Effector CD8-positive, alpha-beta T cell (primary cell): ENCODE results near the gene OR4A47.
"Not testable (repeated sequence)": the region's sequence is repeated elsewhere in the genome, so short reads cannot be mapped to it uniquely, and the experiment has no call there.

Experiments used
- DNase-seq: peaks from one replicate; lab custom pipeline; 2025; lab: John Stamatoyannopoulos, UW
- total RNA-seq, 4 experiments: gene quantifications; one replicate each; lab custom pipeline; 2026; lab: John Stamatoyannopoulos, UW

OR4A47 gene, protein sequence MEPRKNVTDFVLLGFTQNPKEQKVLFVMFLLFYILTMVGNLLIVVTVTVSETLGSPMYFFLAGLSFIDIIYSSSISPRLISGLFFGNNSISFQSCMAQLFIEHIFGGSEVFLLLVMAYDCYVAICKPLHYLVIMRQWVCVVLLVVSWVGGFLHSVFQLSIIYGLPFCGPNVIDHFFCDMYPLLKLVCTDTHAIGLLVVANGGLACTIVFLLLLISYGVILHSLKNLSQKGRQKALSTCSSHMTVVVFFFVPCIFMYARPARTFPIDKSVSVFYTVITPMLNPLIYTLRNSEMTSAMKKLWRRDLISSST
- 0 reads per million in 4 experiments for total RNA-seq

DNA sequence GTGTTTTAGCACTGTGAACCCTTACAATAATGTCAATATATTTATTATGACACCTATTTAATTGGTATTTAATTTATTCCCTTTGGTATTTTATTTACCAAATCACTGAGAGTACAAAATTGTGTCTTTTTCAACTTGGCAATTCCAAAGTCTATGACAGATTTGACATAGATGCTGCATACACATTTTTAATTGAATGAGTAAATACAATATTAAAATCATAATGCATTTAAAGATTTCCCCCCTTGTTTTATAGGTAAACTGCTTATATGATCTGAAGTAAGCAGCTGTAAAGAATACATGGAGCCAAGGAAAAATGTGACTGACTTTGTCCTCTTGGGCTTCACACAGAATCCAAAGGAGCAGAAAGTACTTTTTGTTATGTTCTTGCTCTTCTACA is at the start of gene OR4A47:
TSS of gene OR4A47 (plus strand) at position 301 of the 400 bp plus-strand sequence. CDS start at position 301, 0 bp downstream.
- not testable (repeated sequence) for DNase-seq

DNA sequence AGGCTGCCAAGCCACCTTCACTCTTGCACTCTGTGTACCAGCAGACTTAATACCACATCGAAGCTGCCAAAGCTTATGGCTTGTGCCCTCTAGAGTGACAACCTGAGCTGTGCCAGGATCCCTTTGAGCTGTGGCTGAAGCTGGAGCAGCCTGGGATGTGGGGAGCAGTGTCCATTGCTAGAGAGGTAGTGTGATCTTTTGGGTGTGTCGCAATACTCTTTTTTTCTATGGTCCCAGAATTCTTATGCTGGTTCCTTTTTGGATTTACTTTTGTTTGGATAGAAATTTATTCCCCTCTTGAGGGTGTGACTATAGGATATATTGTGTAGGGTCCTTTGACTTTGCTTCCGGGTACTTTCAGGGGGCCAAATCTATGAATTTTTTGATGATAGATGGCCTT is 32.7 kb upstream of the OR4A47 start:
- not testable (repeated sequence) for DNase-seq

DNA sequence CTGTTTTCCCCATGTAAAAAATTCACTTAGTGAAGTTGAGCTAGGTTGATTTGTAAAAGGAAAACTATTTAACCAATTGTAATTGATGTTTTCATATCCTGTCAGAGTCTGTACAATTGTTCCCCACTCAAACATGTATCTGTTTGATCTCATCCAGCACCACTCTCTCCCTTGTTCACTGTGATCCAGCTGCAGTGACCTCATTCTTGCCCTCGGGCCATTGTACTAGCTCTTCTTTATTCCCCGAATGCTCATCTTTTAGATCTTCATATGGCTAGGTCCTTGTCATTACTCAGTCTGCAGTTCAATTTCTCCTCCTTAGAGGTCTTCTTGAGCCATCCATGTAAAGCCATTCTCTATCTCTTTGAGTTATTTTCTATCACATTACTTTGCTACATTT is 14.6 kb upstream of the OR4A47 start:
- DNase-seq: not testable (repeated sequence)

DNA sequence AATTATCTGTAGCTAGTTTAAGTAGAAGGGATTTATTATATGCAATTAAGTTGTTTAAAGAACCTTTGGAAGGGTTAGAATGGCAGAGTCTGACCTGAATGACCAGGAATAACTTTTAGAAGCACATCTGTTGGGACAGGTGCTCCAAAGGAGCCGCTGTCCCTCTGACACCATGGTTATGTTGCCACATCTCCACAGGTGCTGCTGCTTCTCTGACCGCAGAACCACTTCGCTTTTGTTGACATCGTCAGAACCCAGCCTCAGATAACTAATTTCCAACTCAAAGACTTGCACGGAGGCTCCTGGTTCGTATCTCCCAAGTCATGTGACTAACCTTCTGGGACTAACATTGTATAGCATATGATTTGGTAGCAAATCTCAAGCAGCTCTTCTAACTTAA is 13.9 kb upstream of the OR4A47 start:
- not testable (repeated sequence) for DNase-seq

DNA sequence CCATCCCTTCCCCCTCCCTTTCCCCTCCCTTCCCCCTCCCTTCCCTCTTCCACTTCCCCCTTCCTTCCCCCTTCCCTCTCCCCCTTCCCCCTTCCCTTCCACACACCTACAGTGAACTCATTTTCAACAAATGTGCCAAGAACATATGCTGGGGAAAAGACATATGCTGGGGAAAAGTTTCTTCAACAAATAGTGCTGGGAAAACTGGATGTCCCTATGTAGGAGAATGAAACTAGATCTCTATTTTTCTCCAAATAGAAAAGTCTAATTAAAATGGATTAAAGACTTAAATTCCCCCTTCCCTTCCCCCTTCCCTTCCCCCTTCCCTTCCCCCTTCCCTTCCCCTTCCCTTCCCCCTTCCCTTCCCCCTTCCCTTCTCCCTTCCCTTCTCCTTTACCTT is 17.6 kb downstream of the OR4A47 start:
- DNase-seq: not testable (repeated sequence)

DNA sequence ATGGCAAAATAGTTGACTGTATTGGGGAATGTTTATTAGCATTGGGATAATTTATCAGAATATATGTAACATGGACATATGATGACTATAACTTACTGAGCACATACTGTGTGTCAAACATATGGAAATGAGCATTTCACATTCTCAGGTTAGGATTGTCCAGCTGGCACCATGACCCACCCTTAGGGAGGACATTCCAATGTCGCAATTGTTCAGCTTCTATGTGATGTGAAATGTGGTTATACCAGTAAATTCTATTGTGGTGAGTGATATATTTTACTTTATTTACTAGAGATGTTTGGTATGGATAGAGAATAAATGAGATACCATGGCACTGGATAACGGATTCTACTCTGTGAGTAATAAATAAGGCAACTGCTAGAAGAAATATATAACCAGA is 50.4 kb downstream of the OR4A47 start:
- no peak for DNase-seq
